Glutamatergic neuron (in vitro differentiated cells): Measurements from ENCODE around the gene ASB3. TPM values are rescaled to one million over a fixed set of nuclear protein-coding genes. Genes with fewer than 3 reads are reported as not detected.

Experiments used
- DNase-seq: peaks from one replicate; pipeline ENCODE4 v3.0.0; 2022
- H3K27ac Mint-ChIP-seq: one replicate; pipeline ENCODE4 v1.8.0; 2020; ENCODE audit warnings: mild to moderate bottlenecking, mixed read lengths, inconsistent platforms; ENCODE audit not compliant: unreplicated experiment
- H3K27me3 Mint-ChIP-seq: one replicate; pipeline ENCODE4 v1.8.0; 2020; ENCODE audit warnings: mild to moderate bottlenecking, moderate library complexity, mixed read lengths, inconsistent platforms; ENCODE audit not compliant: unreplicated experiment
- H3K36me3 Mint-ChIP-seq: one replicate; pipeline ENCODE4 v1.8.0; 2020; ENCODE audit warnings: mild to moderate bottlenecking, mixed read lengths, inconsistent platforms; ENCODE audit not compliant: unreplicated experiment
- H3K4me1 Mint-ChIP-seq: one replicate; pipeline ENCODE4 v1.8.0; 2020; ENCODE audit warnings: mild to moderate bottlenecking, low read depth, mixed read lengths, inconsistent platforms; ENCODE audit not compliant: unreplicated experiment
- H3K4me3 Mint-ChIP-seq: one replicate; pipeline ENCODE4 v1.8.0; 2020; ENCODE audit warnings: mild to moderate bottlenecking, mixed read lengths, inconsistent platforms; ENCODE audit not compliant: unreplicated experiment
- H3K9me3 Mint-ChIP-seq: one replicate; pipeline ENCODE4 v1.8.0; 2020; ENCODE audit warnings: mild to moderate bottlenecking, moderate library complexity, mixed read lengths, inconsistent platforms; ENCODE audit not compliant: unreplicated experiment
- total RNA-seq: library from RNA; stranded (reverse); fragmentation: NEBNext Ultra II Directional; extraction: Animal tissue kit (Norgen Biotek cat#: 25700); gene quantifications from one replicate; pipeline ENCODE4 v1.2.1, GENCODE V29; 2021; ENCODE audit not compliant: unreplicated experiment
- TF ChIP-seq, protein P1 (sequence below): fragments of 200-600 bp; sonication (generic); IDR thresholded peaks from one replicate; pipeline ENCODE4 v1.5.0; 2021; ENCODE audit not compliant: partially characterized antibody, unreplicated experiment

Gene ASB3
- total RNA-seq, 1 donor from 2014 or later, result 25.3 TPM

- Mint-ChIP-seq H3K36me3 (no peaks in the 10 kb centered on the region), H3K4me1 (no peaks in the 10 kb centered on the region), H3K9me3 (no peaks in the 10 kb centered on the region), H3K4me3 (no peak overlapping the region), H3K27me3 (peaks cover 2% of the 10 kb centered on the region), H3K27ac (no peak overlapping the region)
- TF ChIP-seq, protein P1, sequence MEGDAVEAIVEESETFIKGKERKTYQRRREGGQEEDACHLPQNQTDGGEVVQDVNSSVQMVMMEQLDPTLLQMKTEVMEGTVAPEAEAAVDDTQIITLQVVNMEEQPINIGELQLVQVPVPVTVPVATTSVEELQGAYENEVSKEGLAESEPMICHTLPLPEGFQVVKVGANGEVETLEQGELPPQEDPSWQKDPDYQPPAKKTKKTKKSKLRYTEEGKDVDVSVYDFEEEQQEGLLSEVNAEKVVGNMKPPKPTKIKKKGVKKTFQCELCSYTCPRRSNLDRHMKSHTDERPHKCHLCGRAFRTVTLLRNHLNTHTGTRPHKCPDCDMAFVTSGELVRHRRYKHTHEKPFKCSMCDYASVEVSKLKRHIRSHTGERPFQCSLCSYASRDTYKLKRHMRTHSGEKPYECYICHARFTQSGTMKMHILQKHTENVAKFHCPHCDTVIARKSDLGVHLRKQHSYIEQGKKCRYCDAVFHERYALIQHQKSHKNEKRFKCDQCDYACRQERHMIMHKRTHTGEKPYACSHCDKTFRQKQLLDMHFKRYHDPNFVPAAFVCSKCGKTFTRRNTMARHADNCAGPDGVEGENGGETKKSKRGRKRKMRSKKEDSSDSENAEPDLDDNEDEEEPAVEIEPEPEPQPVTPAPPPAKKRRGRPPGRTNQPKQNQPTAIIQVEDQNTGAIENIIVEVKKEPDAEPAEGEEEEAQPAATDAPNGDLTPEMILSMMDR, result no peak
- DNase-seq, result no peak
Measured at GRCh38 chr2:53620981-53621380, 165.8 kb downstream of the ASB3 start.

Other genes starting within 250 kb of the ASB3 start
- 1.7 TPM for gene CHAC2, start 19.1 kb downstream of the ASB3 start, total RNA-seq
- 20.9 TPM for gene ERLEC1, start 91 bp upstream of the ASB3 start, total RNA-seq
- 5.6 TPM for gene GPR75, start 73.0 kb upstream of the ASB3 start, total RNA-seq
- gene PSME4, start 184.0 kb upstream of the ASB3 start, total RNA-seq, result 87.6 TPM